Esophagus muscularis mucosa (tissue), 4 donors: ENCODE results near the gene TRIM24.

ENCODE experiments used
- EP300 ChIP-seq: sonication (generic); formaldehyde crosslinking; IDR thresholded peaks from one replicate; pipeline ENCODE4 v1.6.1; 2017; ENCODE audit warnings: antibody characterized with exemption
- POLR2A ChIP-seq: fragments of 450-650 bp; IDR thresholded peaks from one replicate; pipeline ENCODE4 v1.6.1; 2017; ENCODE audit warnings: antibody characterized with exemption, moderate library complexity, mild to moderate bottlenecking, low read depth
- POLR2AphosphoS5 ChIP-seq, 2 donors: sonication (generic); formaldehyde crosslinking; IDR thresholded peaks; one replicate each; pipeline ENCODE4 v1.6.1; 2017; ENCODE audit warnings: antibody characterized with exemption in 2 of 2
- TF ChIP-seq, protein P1 (sequence below), 3 experiments: fragments of 200-600 bp in 2 of 3; fragments of 450-650 bp in 1 of 3; sonication (generic) in 2 of 3; IDR thresholded peaks; one replicate each; pipeline ENCODE4 v1.5.1; 2017 to 2019; ENCODE audit warnings: antibody characterized with exemption in 3 of 3, mild to moderate bottlenecking in 2 of 3, moderate library complexity in 1 of 3

GRCh38 chr7:138565451-138566114, 105.5 kb downstream of the TRIM24 start:
- TF ChIP-seq, protein P1, sequence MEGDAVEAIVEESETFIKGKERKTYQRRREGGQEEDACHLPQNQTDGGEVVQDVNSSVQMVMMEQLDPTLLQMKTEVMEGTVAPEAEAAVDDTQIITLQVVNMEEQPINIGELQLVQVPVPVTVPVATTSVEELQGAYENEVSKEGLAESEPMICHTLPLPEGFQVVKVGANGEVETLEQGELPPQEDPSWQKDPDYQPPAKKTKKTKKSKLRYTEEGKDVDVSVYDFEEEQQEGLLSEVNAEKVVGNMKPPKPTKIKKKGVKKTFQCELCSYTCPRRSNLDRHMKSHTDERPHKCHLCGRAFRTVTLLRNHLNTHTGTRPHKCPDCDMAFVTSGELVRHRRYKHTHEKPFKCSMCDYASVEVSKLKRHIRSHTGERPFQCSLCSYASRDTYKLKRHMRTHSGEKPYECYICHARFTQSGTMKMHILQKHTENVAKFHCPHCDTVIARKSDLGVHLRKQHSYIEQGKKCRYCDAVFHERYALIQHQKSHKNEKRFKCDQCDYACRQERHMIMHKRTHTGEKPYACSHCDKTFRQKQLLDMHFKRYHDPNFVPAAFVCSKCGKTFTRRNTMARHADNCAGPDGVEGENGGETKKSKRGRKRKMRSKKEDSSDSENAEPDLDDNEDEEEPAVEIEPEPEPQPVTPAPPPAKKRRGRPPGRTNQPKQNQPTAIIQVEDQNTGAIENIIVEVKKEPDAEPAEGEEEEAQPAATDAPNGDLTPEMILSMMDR (IDR thresholded peaks at IDR 0.05): no peak
- TF ChIP-seq POLR2A (no peak), EP300 (no peak), POLR2AphosphoS5 (IDR thresholded peaks at IDR 0.05) (no peak)
